Measurements from ENCODE around the gene LMX1A. TPM values are rescaled to one million over a fixed set of nuclear protein-coding genes. Genes with fewer than 3 reads are reported as not detected.

The LMX1A gene
- total RNA-seq: not detected

DNA sequence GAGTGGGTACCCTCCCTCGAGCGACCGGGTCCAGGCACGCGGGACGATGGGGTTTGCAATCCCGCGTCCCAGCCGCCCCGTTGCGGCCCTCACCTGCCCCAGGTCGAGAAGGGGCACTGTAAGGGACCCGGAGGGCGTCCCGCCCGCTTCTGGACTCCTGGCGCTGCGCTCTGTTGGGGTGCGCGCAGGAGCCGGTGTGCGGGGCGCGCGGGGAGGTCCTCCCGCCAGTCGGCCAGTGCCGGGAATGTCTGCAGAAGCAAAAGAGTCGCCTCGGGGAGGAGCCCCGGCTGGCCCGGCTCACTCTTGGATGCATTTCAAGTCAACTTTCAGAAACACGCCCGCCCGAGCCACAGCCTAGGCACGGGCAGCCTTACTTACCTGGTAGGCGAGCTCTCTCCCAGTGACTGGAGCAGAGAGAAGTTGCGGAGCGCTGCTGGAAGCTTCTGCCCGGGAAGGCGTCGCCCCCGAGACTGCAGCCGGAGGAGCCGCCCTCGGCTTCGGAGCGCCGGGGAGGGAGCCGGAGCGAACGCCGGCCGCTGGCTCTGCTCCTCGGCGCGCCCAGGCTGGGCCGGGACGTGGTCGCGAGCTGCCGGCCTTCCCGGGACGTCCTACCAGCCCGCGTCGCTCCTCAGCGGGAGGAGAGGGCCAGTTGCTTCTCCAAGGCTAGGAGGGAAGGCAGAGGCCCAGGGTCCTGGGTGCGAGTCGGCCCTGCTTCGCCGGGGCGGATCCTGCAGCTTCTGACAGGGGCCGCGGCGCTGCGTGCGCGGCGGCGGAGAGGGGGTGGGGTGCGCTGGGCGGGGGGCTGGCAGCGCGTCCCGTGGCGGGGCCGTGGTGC, at the start of gene LMX1A:
LMX1A (minus strand) TSS at position 739 of the 835 bp plus-strand sequence. CDS start 1,156 bp downstream, outside the sequence.
- POLR2A ChIA-PET: no interaction called here
- ATAC-seq (no peak), DNase-seq (no peak)
- CTCF ChIA-PET: interaction anchor here (3.3 kb wide), 1 partner anchor 12 kb away, joined by 32 read pairs; no protein-coding TSS in a partner anchor
- Mint-ChIP-seq H3K27ac (no peak within 1 kb of the TSS), H3K9me3 (ENCODE audit: insufficient read depth) (no peaks in the 10 kb centered on the region), H3K36me3 (ENCODE audit: low read depth) (peaks cover 1% of the 10 kb centered on the region), H3K4me1 (ENCODE audit: low read depth) (no peaks in the 10 kb centered on the region), H3K4me3 (no peak within 1 kb of the TSS), H3K27me3 (ENCODE audit: low read depth) (peaks cover 71% of the 10 kb centered on the region)

DNA sequence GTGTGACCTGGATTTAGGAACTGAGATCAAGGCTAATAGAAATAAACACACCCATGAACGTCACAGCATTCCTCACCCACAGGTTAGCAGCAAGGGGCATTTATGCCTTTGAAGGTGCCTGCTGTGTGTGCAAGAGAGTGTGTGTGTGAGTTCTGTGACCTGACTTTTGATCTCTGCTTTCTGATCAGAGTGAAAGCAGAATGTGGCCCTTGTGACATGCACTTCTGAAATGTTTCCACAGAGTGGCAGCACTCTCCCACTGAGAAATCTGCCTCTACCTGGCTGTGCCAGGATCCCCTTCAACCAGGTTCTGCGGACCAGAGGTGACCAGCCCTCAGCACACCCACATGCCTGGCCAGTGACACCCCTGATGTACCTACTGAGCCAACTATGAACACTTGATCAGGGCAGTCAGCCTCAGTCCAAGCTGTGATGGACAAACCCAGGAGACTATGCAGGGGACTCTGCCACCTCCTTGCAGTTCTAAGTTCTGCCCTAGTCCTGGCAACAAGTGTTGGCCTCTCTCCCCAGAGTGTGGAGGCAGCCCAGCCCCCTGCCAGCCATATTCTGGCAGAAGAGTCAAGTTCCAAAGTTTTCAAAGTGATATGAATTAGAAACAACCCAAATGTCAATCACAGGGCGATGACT, 47.4 kb upstream of the LMX1A start:
- peaks cover 25% of the 10 kb centered on the region for H3K27me3 Mint-ChIP-seq (ENCODE audit: low read depth)
- H3K27ac Mint-ChIP-seq: no peak overlapping the region
- peak; percentile 47 for ATAC-seq
- DNase-seq: peak; percentile 47
- peaks cover 2% of the 10 kb centered on the region for H3K4me1 Mint-ChIP-seq (ENCODE audit: low read depth)
- CTCF ChIA-PET: interaction anchor here (1.0 to 4.1 kb wide), 8 partner anchors 12 to 197 kb away, joined by 3 to 32 read pairs (median 4); no protein-coding TSS in a partner anchor
- POLR2A ChIA-PET: no interaction called here
- H3K4me3 Mint-ChIP-seq: no peak overlapping the region
- no peaks in the 10 kb centered on the region for H3K9me3 Mint-ChIP-seq (ENCODE audit: insufficient read depth)
- H3K36me3 Mint-ChIP-seq (ENCODE audit: low read depth): no peaks in the 10 kb centered on the region

DNA sequence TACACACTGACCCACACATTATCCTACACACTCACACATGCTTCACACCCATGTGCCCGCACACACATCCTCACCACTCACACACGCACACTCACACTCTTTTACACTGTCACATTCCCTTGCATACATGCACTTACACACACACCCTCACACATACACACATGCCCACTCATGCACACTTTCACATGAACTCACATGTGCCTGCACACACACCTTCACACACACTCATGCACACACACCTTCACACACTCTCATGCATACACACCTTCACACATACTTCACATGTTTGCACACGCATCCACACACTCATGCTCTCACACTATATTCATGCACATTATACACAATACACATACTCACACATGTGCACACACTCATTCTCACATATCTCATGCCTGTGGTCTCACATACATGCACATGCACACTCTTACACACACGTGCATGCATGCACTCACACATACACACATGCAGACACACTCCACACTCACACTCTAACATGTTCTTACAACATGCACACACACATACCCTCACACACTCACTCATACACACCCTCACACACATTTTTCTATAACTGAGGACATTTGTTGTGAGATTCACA, 46.1 kb upstream of the LMX1A start:
- no peak for ATAC-seq
- no peaks in the 10 kb centered on the region for H3K9me3 Mint-ChIP-seq (ENCODE audit: insufficient read depth)
- ChIA-PET POLR2A (no interaction called here), CTCF (interaction anchor here (0.7 to 4.1 kb wide), 7 partner anchors 10 to 194 kb away, joined by 3 to 32 read pairs (median 3); no protein-coding TSS in a partner anchor)
- no peaks in the 10 kb centered on the region for H3K36me3 Mint-ChIP-seq (ENCODE audit: low read depth)
- H3K27ac Mint-ChIP-seq: no peak overlapping the region
- peaks cover 26% of the 10 kb centered on the region for H3K27me3 Mint-ChIP-seq (ENCODE audit: low read depth)
- no peak overlapping the region for H3K4me3 Mint-ChIP-seq
- DNase-seq: no peak
- H3K4me1 Mint-ChIP-seq (ENCODE audit: low read depth): peaks cover 8% of the 10 kb centered on the region

DNA sequence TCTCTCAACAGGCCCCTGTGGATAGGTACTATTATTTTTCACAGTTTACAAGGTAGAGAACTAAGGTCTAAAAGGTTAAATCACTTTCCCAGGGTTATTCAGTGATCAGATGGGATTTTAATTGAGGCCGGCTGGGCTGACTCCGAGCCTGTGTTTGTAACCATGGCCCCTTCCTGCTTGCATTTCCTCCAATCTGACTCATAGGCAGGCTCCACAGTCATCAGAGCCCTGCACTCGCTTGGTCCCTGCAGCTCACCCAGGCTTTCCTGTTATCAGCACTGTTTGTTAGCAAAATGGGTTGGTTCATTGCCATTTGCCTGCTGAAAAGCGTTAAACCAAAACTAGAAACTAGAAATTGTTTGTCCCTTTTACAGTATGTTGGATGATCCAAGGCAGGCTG, 41.4 kb upstream of the LMX1A start:
- no peak overlapping the region for H3K4me3 Mint-ChIP-seq
- peak; percentile 46 for ATAC-seq
- H3K27ac Mint-ChIP-seq: no peak overlapping the region
- peak; percentile 50 for DNase-seq
- ChIA-PET POLR2A (no interaction called here), CTCF (interaction anchor here (1.0 to 1.2 kb wide), 3 partner anchors 30 to 195 kb away, joined by 4 to 7 read pairs (median 5); no protein-coding TSS in a partner anchor)
- H3K27me3 Mint-ChIP-seq (ENCODE audit: low read depth): peaks cover 50% of the 10 kb centered on the region
- peaks cover 2% of the 10 kb centered on the region for H3K36me3 Mint-ChIP-seq (ENCODE audit: low read depth)
- no peaks in the 10 kb centered on the region for H3K9me3 Mint-ChIP-seq (ENCODE audit: insufficient read depth)
- peaks cover 13% of the 10 kb centered on the region for H3K4me1 Mint-ChIP-seq (ENCODE audit: low read depth)

- ChIA-PET CTCF (interaction anchor here (1.2 to 6.2 kb wide), 5 partner anchors 11 to 518 kb away, joined by 4 to 155 read pairs (median 6); no protein-coding TSS in a partner anchor), POLR2A (interaction anchor here (1.0 kb wide), 1 partner anchor 29 kb away, joined by 3 read pairs; no protein-coding TSS in a partner anchor)
- peaks cover 2% of the 10 kb centered on the region for H3K36me3 Mint-ChIP-seq (ENCODE audit: low read depth)
- H3K4me3 Mint-ChIP-seq: no peak overlapping the region
- H3K27me3 Mint-ChIP-seq (ENCODE audit: low read depth): peaks cover 66% of the 10 kb centered on the region
- no peak overlapping the region for H3K27ac Mint-ChIP-seq
- H3K4me1 Mint-ChIP-seq (ENCODE audit: low read depth): peaks cover 19% of the 10 kb centered on the region
- DNase-seq (no peak), ATAC-seq (no peak)
- no peaks in the 10 kb centered on the region for H3K9me3 Mint-ChIP-seq (ENCODE audit: insufficient read depth)
These were observed 39.4 kb upstream of the LMX1A start for GRCh38 chr1:165395901-165396300.

DNA sequence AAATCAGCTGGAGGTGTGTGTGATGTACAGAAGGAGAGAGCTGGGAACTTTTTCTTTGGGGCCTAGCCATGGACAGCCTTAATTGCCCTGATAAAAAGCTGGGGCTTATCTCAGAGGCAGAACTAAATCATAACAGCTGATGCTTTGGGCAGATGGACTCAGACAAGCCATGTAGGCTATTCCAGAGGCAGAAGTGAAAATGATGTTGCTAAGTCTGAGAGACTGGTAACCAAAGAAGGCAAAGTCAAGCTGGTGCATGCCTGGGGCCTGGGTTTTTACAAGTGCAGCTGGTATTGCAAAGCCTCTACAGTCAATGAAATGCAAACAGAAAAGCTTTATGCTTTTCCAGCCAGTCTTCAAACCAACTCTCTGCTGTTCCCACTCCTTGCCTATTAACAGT, 39.0 kb upstream of the LMX1A start:
- DNase-seq: no peak
- CTCF ChIA-PET: interaction anchor here (1.2 to 6.2 kb wide), 5 partner anchors 12 to 519 kb away, joined by 4 to 155 read pairs (median 6); no protein-coding TSS in a partner anchor
- no peak for ATAC-seq
- Mint-ChIP-seq H3K4me1 (ENCODE audit: low read depth) (peaks cover 19% of the 10 kb centered on the region), H3K27me3 (ENCODE audit: low read depth) (peaks cover 68% of the 10 kb centered on the region), H3K27ac (no peak overlapping the region), H3K4me3 (no peak overlapping the region), H3K36me3 (ENCODE audit: low read depth) (peaks cover 2% of the 10 kb centered on the region), H3K9me3 (ENCODE audit: insufficient read depth) (no peaks in the 10 kb centered on the region)
- POLR2A ChIA-PET: interaction anchor here (1.0 kb wide), 1 partner anchor 29 kb away, joined by 3 read pairs; no protein-coding TSS in a partner anchor

- peaks cover 79% of the 10 kb centered on the region for H3K27me3 Mint-ChIP-seq (ENCODE audit: low read depth)
- CTCF ChIA-PET: interaction anchor here (0.6 to 6.2 kb wide), 33 partner anchors 8 to 531 kb away, joined by 3 to 155 read pairs (median 3); partner anchors contain the start of gene MGST3
- H3K9me3 Mint-ChIP-seq (ENCODE audit: insufficient read depth): no peaks in the 10 kb centered on the region
- peak; percentile 93 for DNase-seq
- H3K36me3 Mint-ChIP-seq (ENCODE audit: low read depth): peaks cover 2% of the 10 kb centered on the region
- POLR2A ChIA-PET: interaction anchor here (0.6 to 1.4 kb wide), 3 partner anchors 200 to 377 kb away, joined by 3 read pairs; partner anchors contain the start of gene ALDH9A1
- peak; percentile 98 for ATAC-seq
- H3K27ac Mint-ChIP-seq: peak overlapping the region; percentile 87
- H3K4me1 Mint-ChIP-seq (ENCODE audit: low read depth): peaks cover 17% of the 10 kb centered on the region
- H3K4me3 Mint-ChIP-seq: peak overlapping the region; percentile 65
These were observed 36.4 kb upstream of the LMX1A start for GRCh38 chr1:165392634-165393571.

- no peak overlapping the region for H3K27ac Mint-ChIP-seq
- peaks cover 78% of the 10 kb centered on the region for H3K27me3 Mint-ChIP-seq (ENCODE audit: low read depth)
- no peak for DNase-seq
- H3K9me3 Mint-ChIP-seq (ENCODE audit: insufficient read depth): no peaks in the 10 kb centered on the region
- H3K4me3 Mint-ChIP-seq: no peak overlapping the region
- H3K4me1 Mint-ChIP-seq (ENCODE audit: low read depth): peaks cover 16% of the 10 kb centered on the region
- CTCF ChIA-PET: interaction anchor here (0.9 to 2.1 kb wide), 6 partner anchors 11 to 538 kb away, joined by 3 to 8 read pairs (median 4); no protein-coding TSS in a partner anchor
- POLR2A ChIA-PET: no interaction called here
- no peak for ATAC-seq
- peaks cover 2% of the 10 kb centered on the region for H3K36me3 Mint-ChIP-seq (ENCODE audit: low read depth)
These were observed 33.1 kb upstream of the LMX1A start for GRCh38 chr1:165389609-165390008.

- CTCF ChIA-PET: interaction anchor here (2.1 kb wide), 1 partner anchor 21 kb away, joined by 8 read pairs; no protein-coding TSS in a partner anchor
These were observed 31.4 kb upstream of the LMX1A start for GRCh38 chr1:165387961-165388360.

DNA sequence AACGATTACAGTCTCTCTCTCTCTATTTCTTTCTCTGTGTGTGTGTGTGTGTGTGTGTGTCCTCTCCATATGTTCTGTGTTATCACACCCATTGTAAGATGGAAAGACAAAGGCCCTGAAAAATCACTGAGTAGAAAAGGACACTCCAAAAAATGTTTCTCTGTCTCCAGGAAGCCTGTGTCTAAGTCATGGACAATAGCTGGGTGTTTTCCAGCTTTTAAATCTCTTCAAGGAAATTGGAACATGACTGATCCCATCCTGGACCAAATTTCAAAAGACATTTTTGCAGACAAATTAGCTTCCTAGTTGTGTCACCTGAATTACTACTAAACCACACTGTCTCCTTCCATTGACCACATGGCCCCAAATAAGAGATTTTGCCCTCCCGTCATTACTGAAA, 31.0 kb upstream of the LMX1A start:
- DNase-seq (no peak), ATAC-seq (no peak)
- H3K9me3 Mint-ChIP-seq (ENCODE audit: insufficient read depth): no peaks in the 10 kb centered on the region
- H3K27ac Mint-ChIP-seq: no peak overlapping the region
- H3K4me1 Mint-ChIP-seq (ENCODE audit: low read depth): peaks cover 5% of the 10 kb centered on the region
- no peaks in the 10 kb centered on the region for H3K36me3 Mint-ChIP-seq (ENCODE audit: low read depth)
- POLR2A ChIA-PET: no interaction called here
- no peak overlapping the region for H3K4me3 Mint-ChIP-seq
- CTCF ChIA-PET: no interaction called here
- H3K27me3 Mint-ChIP-seq (ENCODE audit: low read depth): peaks cover 70% of the 10 kb centered on the region

More at GRCh38 chr1:165387961-165388360, 31.4 kb upstream of the LMX1A start:
- H3K36me3 Mint-ChIP-seq (ENCODE audit: low read depth): peaks cover under 1% of the 10 kb centered on the region
- DNase-seq (no peak), ATAC-seq (no peak)
- H3K27me3 Mint-ChIP-seq (ENCODE audit: low read depth): peaks cover 73% of the 10 kb centered on the region
- H3K4me1 Mint-ChIP-seq (ENCODE audit: low read depth): peaks cover 9% of the 10 kb centered on the region
- H3K9me3 Mint-ChIP-seq (ENCODE audit: insufficient read depth): no peaks in the 10 kb centered on the region
- POLR2A ChIA-PET: interaction anchor here (0.6 kb wide), 1 partner anchor 569 kb away, joined by 3 read pairs; no protein-coding TSS in a partner anchor
- H3K27ac Mint-ChIP-seq: no peak overlapping the region
- no peak overlapping the region for H3K4me3 Mint-ChIP-seq

Data from activated CD8-positive, alpha-beta T cell treated with anti-CD3 and anti-CD28 coated beads, Interleukin-2, amount 10 ng/mL, durations not matched to agents 7 days and 5 days (primary cell).